ENCODE measurements around the gene CCDC92. TPM values are rescaled to one million over a fixed set of nuclear protein-coding genes. Genes with fewer than 3 reads are reported as not detected.

CCDC92 gene
- total and polyA plus RNA-seq, 2 of the 13 experiments (the other 11 are each of a cell fraction or from before 2014, with no cell fraction given): 5.4 to 14.7 TPM

GRCh38 chr12:123903301-123904065 is 69.1 kb downstream of the CCDC92 start:
- peaks cover 2 to 40% of the 10 kb centered on the region in 2 experiments; a peak in 4 of 5 replicates for H3K27me3 ChIP-seq (ENCODE audit: control insufficient read depth in 1 of 2, insufficient read depth in 2 of 2, low read length in 2 of 2)
- no peaks in the 10 kb centered on the region for H4K20me1 ChIP-seq (ENCODE audit: insufficient read depth, low read length)
- H3K4me3 ChIP-seq (replicated peaks in 1 of 3; ENCODE audit: insufficient read depth in 1 of 3, low read depth in 2 of 3, low read length in 3 of 3): no peak overlapping the region
- no peak overlapping the region for H3K9ac ChIP-seq (ENCODE audit: insufficient read depth, low read depth, low read length)
- H3K36me3 ChIP-seq (replicated peaks in 1 of 2; ENCODE audit: control insufficient read depth in 1 of 2, insufficient read depth in 2 of 2, low read length in 2 of 2): no peaks in the 10 kb centered on the region
- TF ChIP-seq SSRP1 (CRISPR knock-in tag; IDR thresholded peaks at IDR 0.05) (no peak), ZMYM2 (CRISPR knock-in tag; IDR thresholded peaks at IDR 0.05) (no peak), ZNF124 (CRISPR knock-in tag; IDR thresholded peaks at IDR 0.05) (no peak), SP4 (CRISPR knock-in tag; IDR thresholded peaks at IDR 0.05) (no peak), FIP1L1 (IDR thresholded peaks at IDR 0.05; ENCODE audit: borderline replicate concordance, insufficient read depth, low read depth, low read length) (no peak), ZMYM4 (CRISPR knock-in tag; IDR thresholded peaks at IDR 0.05) (no peak), IRF9 (CRISPR knock-in tag; IDR thresholded peaks at IDR 0.05; ENCODE audit: borderline replicate concordance) (no peak), DNMT3B (CRISPR knock-in tag; conservative IDR thresholded peaks at IDR 0.05) (no peak), ZNF572 (CRISPR knock-in tag; IDR thresholded peaks at IDR 0.05) (no peak), DZIP1 (CRISPR knock-in tag; IDR thresholded peaks at IDR 0.05) (no peak), HMG20B (CRISPR knock-in tag; conservative IDR thresholded peaks at IDR 0.05) (no peak), ZNF362 (CRISPR knock-in tag; IDR thresholded peaks at IDR 0.05; ENCODE audit: borderline replicate concordance) (no peak), MXD3 (CRISPR knock-in tag; IDR thresholded peaks at IDR 0.05) (no peak), ZNF121 (CRISPR knock-in tag; IDR thresholded peaks at IDR 0.05) (no peak), MTF1 (CRISPR knock-in tag; IDR thresholded peaks at IDR 0.05) (no peak), ISX (CRISPR knock-in tag; conservative IDR thresholded peaks at IDR 0.05) (no peak), NRL (CRISPR knock-in tag; IDR thresholded peaks at IDR 0.05; ENCODE audit: borderline replicate concordance) (no peak)
- H3K9me3 ChIP-seq (ENCODE audit: low read length): no peaks in the 10 kb centered on the region
- no peak overlapping the region for H2AFZ ChIP-seq (ENCODE audit: low read length)
- H3K27ac ChIP-seq (ENCODE audit: extremely low read length, insufficient read depth, low read length): no peak overlapping the region
- in situ Hi-C loops (cut with HindIII; ENCODE audit: extremely low pct_ligation_motif_present, low pct_unique_long_range_greater_than_20kb) (no loop called here), intact Hi-C loops (cut with micrococcal nuclease; ENCODE audit: unreplicated experiment) (no loop called here)
- BruUV-seq (replicated peaks): no TSS peak
- no peak overlapping the region for H3K4me2 ChIP-seq (ENCODE audit: low read depth, low read length)
- DNase-seq (ENCODE audit: low spot score) (no peak), FAIRE-seq (no peak), ATAC-seq (no peak)
- H3K79me2 ChIP-seq (ENCODE audit: insufficient read depth, low read length): no peaks in the 10 kb centered on the region
- 76% methylated on average over 6 of the region's 22 CpGs for WGBS (ENCODE audit: low lambda C conversion rate)
- H3K4me1 ChIP-seq (ENCODE audit: insufficient read depth, low read length): peaks cover 18% of the 10 kb centered on the region
- ChIA-PET POLR2A (no interaction called here), CTCF (ENCODE audit: low intra/inter-chr PET ratio, low total read pairs) (no interaction called here)

Measured in HepG2 (cell line).